ENCODE measurements around the gene UGT1A7.

DNA sequence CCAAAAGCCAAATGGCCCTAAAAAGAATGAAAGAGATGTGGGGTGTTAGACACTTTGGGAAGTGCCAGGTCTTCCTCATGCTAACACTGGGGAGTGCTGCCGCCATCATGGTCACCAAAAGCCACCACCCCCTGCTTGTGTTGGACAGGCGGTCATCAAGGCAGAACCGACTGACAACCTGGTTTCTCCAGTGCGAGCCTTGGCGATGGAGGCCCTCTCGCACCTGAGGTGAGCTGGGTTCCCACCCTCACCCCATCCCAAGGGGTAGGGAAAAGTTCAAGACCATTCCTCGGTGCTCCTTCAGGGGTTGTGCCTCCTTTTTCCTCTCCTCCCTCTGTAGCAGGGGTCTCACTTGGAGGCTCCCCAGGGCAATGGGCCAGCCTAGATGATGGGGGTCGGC is 130.0 kb downstream of the UGT1A7 start:
- no peak for TF ChIP-seq POLR2A (IDR thresholded peaks at IDR 0.05)
- TF ChIP-seq, protein P1, sequence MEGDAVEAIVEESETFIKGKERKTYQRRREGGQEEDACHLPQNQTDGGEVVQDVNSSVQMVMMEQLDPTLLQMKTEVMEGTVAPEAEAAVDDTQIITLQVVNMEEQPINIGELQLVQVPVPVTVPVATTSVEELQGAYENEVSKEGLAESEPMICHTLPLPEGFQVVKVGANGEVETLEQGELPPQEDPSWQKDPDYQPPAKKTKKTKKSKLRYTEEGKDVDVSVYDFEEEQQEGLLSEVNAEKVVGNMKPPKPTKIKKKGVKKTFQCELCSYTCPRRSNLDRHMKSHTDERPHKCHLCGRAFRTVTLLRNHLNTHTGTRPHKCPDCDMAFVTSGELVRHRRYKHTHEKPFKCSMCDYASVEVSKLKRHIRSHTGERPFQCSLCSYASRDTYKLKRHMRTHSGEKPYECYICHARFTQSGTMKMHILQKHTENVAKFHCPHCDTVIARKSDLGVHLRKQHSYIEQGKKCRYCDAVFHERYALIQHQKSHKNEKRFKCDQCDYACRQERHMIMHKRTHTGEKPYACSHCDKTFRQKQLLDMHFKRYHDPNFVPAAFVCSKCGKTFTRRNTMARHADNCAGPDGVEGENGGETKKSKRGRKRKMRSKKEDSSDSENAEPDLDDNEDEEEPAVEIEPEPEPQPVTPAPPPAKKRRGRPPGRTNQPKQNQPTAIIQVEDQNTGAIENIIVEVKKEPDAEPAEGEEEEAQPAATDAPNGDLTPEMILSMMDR (IDR thresholded peaks at IDR 0.05 in 4 of 5, conservative IDR thresholded peaks at IDR 0.05 in 1 of 5), result no peak
